ENCODE data around the gene KLHL2.
"Not testable (repeated sequence)": the region's sequence is repeated elsewhere in the genome, so short reads cannot be mapped to it uniquely, and the experiment has no call there.

- TF ChIP-seq ZNF274 (IDR thresholded peaks at IDR 0.05; ENCODE audit: low read depth, low read length); SUZ12 (IDR thresholded peaks at IDR 0.05; ENCODE audit: extremely low read depth, insufficient read depth, insufficient read length): not testable (repeated sequence)
These were observed 37.3 kb downstream of the KLHL2 start for GRCh38 chr4:165244587-165245186.

Data from NT2/D1 (cell line).